Measurements from ENCODE around the gene TIGD2. TPM values are rescaled to one million over a fixed set of nuclear protein-coding genes. Genes with fewer than 3 reads are reported as not detected.

TIGD2 gene
- total and polyA plus RNA-seq, 9 of the 15 experiments (the other 6 are each of a cell fraction or from before 2014, with no cell fraction given): 3.6 to 15.0 (median 9.8) TPM

DNA sequence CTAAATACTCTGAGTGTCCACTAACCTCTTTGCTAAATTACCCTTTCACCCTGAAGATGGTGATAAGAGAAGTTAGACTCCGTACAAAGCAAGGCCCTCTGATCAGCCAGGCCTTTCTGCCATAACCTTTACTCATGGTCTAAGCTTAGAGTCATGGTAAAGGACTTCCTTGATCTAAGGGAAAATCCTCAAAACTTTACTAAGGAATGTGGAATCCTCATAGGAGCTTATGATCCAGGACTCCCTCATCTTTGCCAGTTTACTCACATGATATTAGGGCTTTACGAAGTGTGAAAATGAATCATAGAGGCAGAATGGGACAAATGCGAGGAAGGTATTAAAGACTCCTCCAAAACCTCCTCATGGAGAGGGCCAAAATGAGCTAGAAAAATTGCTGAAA, 46.5 kb upstream of the TIGD2 start:
- BruUV-seq (replicated peaks): no TSS peak
- H3K27ac ChIP-seq (ENCODE audit: extremely low read depth, low read depth, low read length): no peak overlapping the region
- H3K4me2 ChIP-seq (ENCODE audit: insufficient read depth, low read length): no peak overlapping the region
- H3K9me1 ChIP-seq (ENCODE audit: control insufficient read depth, insufficient read depth, low read length): no peaks in the 10 kb centered on the region
- intact Hi-C loops (cut with micrococcal nuclease): no loop called here
- peaks cover 0 to under 1% of the 10 kb centered on the region in 2 experiments; a peak in 1 of 5 replicates for H3K27me3 ChIP-seq (ENCODE audit: control insufficient read depth in 2 of 2, insufficient read depth in 2 of 2, low read length in 2 of 2)
- no peak overlapping the region for H2AFZ ChIP-seq (ENCODE audit: low read depth, low read length)
- in situ Hi-C loops (cut with MboI): no loop called here
- ATAC-seq: no peak
- FAIRE-seq: no peak
- no peaks in the 10 kb centered on the region for H4K20me1 ChIP-seq (replicated peaks; ENCODE audit: control insufficient read depth, insufficient read depth, low read length)
- H3K9ac ChIP-seq (ENCODE audit: insufficient read depth in 1 of 2, low read depth in 2 of 2, low read length in 2 of 2): no peak overlapping the region
- POLR2A ChIA-PET: no interaction called here
- no peak for TF ChIP-seq SMAD1 (IDR thresholded peaks at IDR 0.05; ENCODE audit: low read depth, low read length, partially characterized antibody)
- H3K4me1 ChIP-seq (replicated peaks in 1 of 2; ENCODE audit: control insufficient read depth in 2 of 2, insufficient read depth in 2 of 2, low read length in 2 of 2): no peaks in the 10 kb centered on the region
- no peak for DNase-seq (ENCODE audit: extremely low read depth in 1 of 4, low spot score in 3 of 4)
- 14% methylated on average over 3 of the region's 3 CpGs for WGBS (ENCODE audit: insufficient coverage, low coverage, missing lambda C conversion rate)
- CTCF ChIA-PET (ENCODE audit: low intra/inter-chr PET ratio): no interaction called here
- no peaks in the 10 kb centered on the region for H3K36me3 ChIP-seq (ENCODE audit: control insufficient read depth, insufficient read depth, low read length)
- H3K9me3 ChIP-seq (replicated peaks; ENCODE audit: control insufficient read depth, insufficient read depth, low read depth, low read length): no peaks in the 10 kb centered on the region
- no peaks in the 10 kb centered on the region for H3K79me2 ChIP-seq (ENCODE audit: control insufficient read depth, insufficient read depth, low read length)
- H3K4me3 ChIP-seq: no peak overlapping the region

GRCh38 chr4:89067417-89067816, 43.9 kb upstream of the TIGD2 start:
- Histone ChIP-seq H4K20me1 (replicated peaks; ENCODE audit: control insufficient read depth, insufficient read depth, low read length) (no peaks in the 10 kb centered on the region), H3K36me3 (ENCODE audit: control insufficient read depth, insufficient read depth, low read length) (no peaks in the 10 kb centered on the region), H3K9me1 (ENCODE audit: control insufficient read depth, insufficient read depth, low read length) (no peaks in the 10 kb centered on the region), H3K79me2 (ENCODE audit: control insufficient read depth, insufficient read depth, low read length) (no peaks in the 10 kb centered on the region), H3K9me3 (replicated peaks; ENCODE audit: control insufficient read depth, insufficient read depth, low read depth, low read length) (no peaks in the 10 kb centered on the region), H3K4me1 (replicated peaks in 1 of 2; ENCODE audit: control insufficient read depth in 2 of 2, insufficient read depth in 2 of 2, low read length in 2 of 2) (no peaks in the 10 kb centered on the region), H3K4me2 (ENCODE audit: insufficient read depth, low read length) (no peak overlapping the region), H3K27ac (ENCODE audit: extremely low read depth, low read depth, low read length) (no peak overlapping the region), H2AFZ (ENCODE audit: low read depth, low read length) (no peak overlapping the region), H3K27me3 (ENCODE audit: control insufficient read depth in 2 of 2, insufficient read depth in 2 of 2, low read length in 2 of 2) (peaks cover under 1 to 3% of the 10 kb centered on the region in 2 experiments; a peak in 1 of 5 replicates), H3K9ac (ENCODE audit: insufficient read depth in 1 of 2, low read depth in 2 of 2, low read length in 2 of 2) (no peak overlapping the region), H3K4me3 (no peak overlapping the region)
- ChIA-PET POLR2A (no interaction called here), CTCF (ENCODE audit: low intra/inter-chr PET ratio) (no interaction called here)
- no peak for TF ChIP-seq HDAC8 (tag; IDR thresholded peaks at IDR 0.05)
- no peak for TF ChIP-seq GABPB2 (CRISPR knock-in tag; conservative IDR thresholded peaks at IDR 0.05)
- no peak for TF ChIP-seq CAMTA2 (CRISPR knock-in tag; conservative IDR thresholded peaks at IDR 0.05)
- no peak for TF ChIP-seq IFI16 (CRISPR knock-in tag; IDR thresholded peaks at IDR 0.05)
- no peak for TF ChIP-seq SETDB1 (IDR thresholded peaks at IDR 0.05; ENCODE audit: low read length)
- no peak for TF ChIP-seq CCAR2 (IDR thresholded peaks at IDR 0.05; ENCODE audit: low read depth, low read length)
- TF ChIP-seq CHD1 (IDR thresholded peaks at IDR 0.05; ENCODE audit: low read length): no peak
- TF ChIP-seq, protein P1, sequence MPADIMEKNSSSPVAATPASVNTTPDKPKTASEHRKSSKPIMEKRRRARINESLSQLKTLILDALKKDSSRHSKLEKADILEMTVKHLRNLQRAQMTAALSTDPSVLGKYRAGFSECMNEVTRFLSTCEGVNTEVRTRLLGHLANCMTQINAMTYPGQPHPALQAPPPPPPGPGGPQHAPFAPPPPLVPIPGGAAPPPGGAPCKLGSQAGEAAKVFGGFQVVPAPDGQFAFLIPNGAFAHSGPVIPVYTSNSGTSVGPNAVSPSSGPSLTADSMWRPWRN (IDR thresholded peaks at IDR 0.05; ENCODE audit: low read depth): no peak
- no peak for TF ChIP-seq E2F4 (CRISPR knock-in tag; IDR thresholded peaks at IDR 0.05; ENCODE audit: low read depth)
- no peak for TF ChIP-seq HMG20B (CRISPR knock-in tag; IDR thresholded peaks at IDR 0.05)
- no peak for TF ChIP-seq HDAC2 (IDR thresholded peaks at IDR 0.05)
- no peak for TF ChIP-seq HNRNPH1 (optimal IDR thresholded peaks at IDR 0.05; ENCODE audit: low read depth, low read length)
- TF ChIP-seq MEIS2 (IDR thresholded peaks at IDR 0.05; ENCODE audit: partially characterized antibody): no peak
- TF ChIP-seq, protein P2, sequence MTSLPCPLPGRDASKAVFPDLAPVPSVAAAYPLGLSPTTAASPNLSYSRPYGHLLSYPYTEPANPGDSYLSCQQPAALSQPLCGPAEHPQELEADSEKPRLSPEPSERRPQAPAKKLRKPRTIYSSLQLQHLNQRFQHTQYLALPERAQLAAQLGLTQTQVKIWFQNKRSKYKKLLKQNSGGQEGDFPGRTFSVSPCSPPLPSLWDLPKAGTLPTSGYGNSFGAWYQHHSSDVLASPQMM (CRISPR knock-in tag; IDR thresholded peaks at IDR 0.05): no peak
- no peak for TF ChIP-seq SMAD2 (IDR thresholded peaks at IDR 0.05; ENCODE audit: low read depth, low read length)
- ATAC-seq (no peak), DNase-seq (ENCODE audit: extremely low read depth in 1 of 4, low spot score in 3 of 4) (no peak), FAIRE-seq (no peak)
- in situ Hi-C loops (cut with MboI): no loop called here
- intact Hi-C loops (cut with micrococcal nuclease): no loop called here
- no TSS peak for BruUV-seq (replicated peaks)
